Heart left ventricle (tissue), 16 donors: ENCODE measurements around the gene FSHR. TPM values are rescaled to one million over a fixed set of nuclear protein-coding genes. Genes with fewer than 3 reads are reported as not detected.

ENCODE experiments used
- ATAC-seq, 4 donors: fragments of 200-7000 bp; cut with Tn5 transposase; one replicate each; pipeline ENCODE4 v1.9.1; 2020 to 2022; ENCODE audit warnings: moderate library complexity in 4 of 4, mild to moderate bottlenecking in 3 of 4, moderate number of reproducible peaks in 1 of 4
- DNase-seq, 5 donors: peaks; one replicate each; pipeline ENCODE4 v3.0.0-alpha.2; 2020
- H3K27ac ChIP-seq, 12 donors: fragments of 200-600 bp; sonication (generic) in 4 of 12; one replicate each; pipeline versions ENCODE4 v1.5.0 to v1.8.0; 2016 to 2022; ENCODE audit warnings: mild to moderate bottlenecking in 2 of 12
- H3K27me3 ChIP-seq, 9 donors: fragments of 200-600 bp; sonication (generic) in 2 of 9; one replicate each; pipeline versions ENCODE4 v1.5.1 to v1.8.0; 2016 to 2022; ENCODE audit warnings: mild to moderate bottlenecking in 3 of 9
- H3K36me3 ChIP-seq, 9 donors: fragments of 200-600 bp; sonication (generic) in 2 of 9; one replicate each; pipeline versions ENCODE4 v1.5.0 to v1.8.0; 2018 to 2022; ENCODE audit warnings: mild to moderate bottlenecking in 2 of 9
- H3K4me1 ChIP-seq, 12 donors: fragments of 200-600 bp; sonication (generic) in 4 of 12; one replicate each; pipeline versions ENCODE4 v1.5.0 to v1.8.0; 2016 to 2022; ENCODE audit warnings: mild to moderate bottlenecking in 3 of 12
- H3K4me3 ChIP-seq, 12 donors: fragments of 200-600 bp; sonication (generic) in 4 of 12; one replicate each; pipeline versions ENCODE4 v1.5.0 to v1.8.0; 2017 to 2022; ENCODE audit warnings: mild to moderate bottlenecking in 9 of 12, moderate library complexity in 4 of 12
- H3K9me3 ChIP-seq, 12 donors: fragments of 200-600 bp; sonication (generic) in 4 of 12; one replicate each; pipeline versions ENCODE4 v1.5.0 to v1.8.0; 2016 to 2022; ENCODE audit warnings: mild to moderate bottlenecking in 1 of 12
- POLR2A ChIP-seq, 2 donors: fragments of 450-650 bp; IDR thresholded peaks; one replicate each; pipeline ENCODE4 v1.6.1; 2017; ENCODE audit warnings: antibody characterized with exemption in 2 of 2, mild to moderate bottlenecking in 2 of 2, moderate library complexity in 2 of 2
- WGBS, 4 donors: extraction: QIAGEN DNeasy Blood & Tissue Kit in 2 of 4; methylation state at CpG; one replicate each; pipeline versions ENCODE4 v1.1.5 to v1.1.7; 2013 to 2018; 5-methylcytosine and 5-hydroxymethylcytosine counted together
- intact Hi-C, 10 donors: fragments of 100-400 bp; cut with DNase I; formaldehyde crosslinking; loops; one replicate each; pipeline versions ENCODE4 v1.11.1 to v1.14.2; 2022
- polyA plus RNA-seq, 2 donors: library from polyadenylated mRNA; stranded (reverse); fragments of 200-250 nt; gene quantifications; one replicate each; pipeline ENCODE4 v1.2.3, GENCODE V29; 2013
- total RNA-seq, 9 donors: library from RNA; depleted of rRNA in 2 of 9; stranded (reverse); fragments of >200 nt in 2 of 9; fragmentation: NEBNext Ultra II Directional in 3 of 9; extraction: Animal tissue kit (Norgen Biotek cat#: 25700) in 3 of 9; gene quantifications; one replicate each; pipeline versions ENCODE4 v1.1.0 to v1.2.4, GENCODE V29; 2016 to 2023
- TF ChIP-seq, protein P1 (sequence below), 12 donors: fragments of 200-600 bp; sonication (generic) in 4 of 12; IDR thresholded peaks; one replicate each; pipeline versions ENCODE4 v1.5.0 to v1.8.0; 2018 to 2022; ENCODE audit warnings: antibody characterized with exemption in 12 of 12, mild to moderate bottlenecking in 5 of 12
- donor health status: ischemic (EF 13 %, LVEDD 7.1; RV severe dilation, severe dysfunction).
- donor health status: healthy with polysubstance abuse.
- donor health status: DM: no; HTN: yes; CAD: no.
- donor health status: DM: no; HTN: no; CAD: no.
- donor health status: ischemic (EF 25% LVEDD 6.9; RV normal size, moderate dysfunction).
- donor health status: ischemic (EF 25% LVEDD 5.7; RV mildly dilated, moderate dysfunction).
- donor health status: healthy.
- donor health status: DM: yes; HTN: yes; CAD: no.
- donor health status: ischemic (EF 35%, LVEDD 5.7; RV mildly dilated, moderate dysfunction).
- donor health status: nonischemic (EF 11% LVEDD 7.7; RV severe dilation, severe dysfunction).
- donor health status: DM: yes; HTN: yes; CAD: no.
- donor health status: PGD.
- donor health status: ischemic (EF 29% LVEDD 5.4; RV normal size, mild dysfunction).
- donor health status: nonischemic (EF 23%, LVEDD 6.1; RV moderate dilation, normal function).

FSHR gene
- total and polyA plus RNA-seq, 11 donors, result 0.19 to 0.75 (median 0.39) TPM; not detected in 5

- 48 to 63% (median 58%) methylated on average over 1 of the region's 1 CpG for WGBS, 4 donors
- intact Hi-C loops, result no loop called here
- TF ChIP-seq, protein P1, sequence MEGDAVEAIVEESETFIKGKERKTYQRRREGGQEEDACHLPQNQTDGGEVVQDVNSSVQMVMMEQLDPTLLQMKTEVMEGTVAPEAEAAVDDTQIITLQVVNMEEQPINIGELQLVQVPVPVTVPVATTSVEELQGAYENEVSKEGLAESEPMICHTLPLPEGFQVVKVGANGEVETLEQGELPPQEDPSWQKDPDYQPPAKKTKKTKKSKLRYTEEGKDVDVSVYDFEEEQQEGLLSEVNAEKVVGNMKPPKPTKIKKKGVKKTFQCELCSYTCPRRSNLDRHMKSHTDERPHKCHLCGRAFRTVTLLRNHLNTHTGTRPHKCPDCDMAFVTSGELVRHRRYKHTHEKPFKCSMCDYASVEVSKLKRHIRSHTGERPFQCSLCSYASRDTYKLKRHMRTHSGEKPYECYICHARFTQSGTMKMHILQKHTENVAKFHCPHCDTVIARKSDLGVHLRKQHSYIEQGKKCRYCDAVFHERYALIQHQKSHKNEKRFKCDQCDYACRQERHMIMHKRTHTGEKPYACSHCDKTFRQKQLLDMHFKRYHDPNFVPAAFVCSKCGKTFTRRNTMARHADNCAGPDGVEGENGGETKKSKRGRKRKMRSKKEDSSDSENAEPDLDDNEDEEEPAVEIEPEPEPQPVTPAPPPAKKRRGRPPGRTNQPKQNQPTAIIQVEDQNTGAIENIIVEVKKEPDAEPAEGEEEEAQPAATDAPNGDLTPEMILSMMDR (IDR thresholded peaks at IDR 0.05), result no peak
- TF ChIP-seq POLR2A (IDR thresholded peaks at IDR 0.05), result no peak
- Histone ChIP-seq H3K4me1 (peaks cover 0 to 6% (median 0%) of the 10 kb centered on the region in 12 donors), H3K9me3 (no peaks in the 10 kb centered on the region), H3K4me3 (no peak overlapping the region), H3K27ac (no peak overlapping the region), H3K27me3 (no peaks in the 10 kb centered on the region), H3K36me3 (no peaks in the 10 kb centered on the region)
- DNase-seq, result no peak
- ATAC-seq, result no peak
Observed at GRCh38 chr2:49042488-49042887, 111.8 kb downstream of the FSHR start.

DNA sequence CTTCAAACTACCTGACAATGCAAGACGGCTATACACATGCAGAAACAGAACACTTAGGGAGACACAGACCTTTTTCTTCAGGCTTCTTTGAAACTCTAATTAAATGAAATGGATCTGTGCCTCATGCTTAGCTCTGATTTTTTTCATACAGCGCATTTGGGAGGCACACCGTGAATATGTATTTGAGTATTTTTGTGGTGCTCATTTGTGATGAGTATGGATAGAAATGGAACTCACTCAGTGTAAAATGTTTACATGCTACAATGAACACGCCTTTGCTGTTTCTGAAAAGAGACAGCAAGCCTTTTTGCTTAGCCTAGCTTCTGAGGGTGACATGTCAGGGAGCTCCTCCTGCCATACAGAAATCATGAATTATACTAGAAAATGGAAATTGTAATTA lies 113.3 kb downstream of the FSHR start:
- TF ChIP-seq, protein P1 (IDR thresholded peaks at IDR 0.05), result no peak
- no peak for TF ChIP-seq POLR2A (IDR thresholded peaks at IDR 0.05)
- Histone ChIP-seq H3K9me3 (no peaks in the 10 kb centered on the region), H3K36me3 (no peaks in the 10 kb centered on the region), H3K4me1 (peaks cover 0 to 6% (median 0%) of the 10 kb centered on the region in 12 donors), H3K4me3 (no peak overlapping the region), H3K27me3 (no peaks in the 10 kb centered on the region), H3K27ac (no peak overlapping the region)
- ATAC-seq, result no peak
- no peak for DNase-seq
- intact Hi-C loops, result no loop called here
- 71 to 89% (median 88%) methylated on average over 4 of the region's 4 CpGs for WGBS, 4 donors

DNA sequence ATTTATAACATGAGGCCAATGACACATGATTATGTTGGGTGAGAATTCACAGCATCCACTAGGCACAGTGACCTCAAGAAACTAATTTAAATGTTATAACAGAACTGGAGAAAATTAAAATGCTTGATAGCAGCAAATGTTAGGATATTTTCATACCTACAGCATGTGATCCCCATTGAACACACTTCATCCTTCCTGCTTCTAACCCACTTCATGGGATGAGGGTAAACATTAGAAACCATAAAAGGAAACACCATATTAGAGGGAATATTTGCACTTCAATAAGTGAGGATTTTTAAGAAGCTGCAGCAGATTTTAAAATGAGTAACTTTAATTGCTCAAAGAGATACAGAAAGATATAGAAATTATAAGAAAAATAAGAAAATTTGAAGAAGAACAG lies 117.1 kb downstream of the FSHR start:
- no peak overlapping the region for H3K27ac ChIP-seq
- TF ChIP-seq, protein P1 (IDR thresholded peaks at IDR 0.05), result no peak
- TF ChIP-seq POLR2A (IDR thresholded peaks at IDR 0.05), result no peak
- H3K4me1 ChIP-seq, result no peaks in the 10 kb centered on the region
- DNase-seq (no peak), ATAC-seq (no peak)
- no peaks in the 10 kb centered on the region for H3K9me3 ChIP-seq
- H3K27me3 ChIP-seq, result no peaks in the 10 kb centered on the region
- H3K4me3 ChIP-seq, result no peak overlapping the region
- H3K36me3 ChIP-seq, result no peaks in the 10 kb centered on the region
- intact Hi-C loops, result no loop called here

- WGBS, 4 donors, result 70 to 84% (median 74%) methylated on average over 1 of the region's 1 CpG
- TF ChIP-seq, protein P1 (IDR thresholded peaks at IDR 0.05), result no peak
- no peak for TF ChIP-seq POLR2A (IDR thresholded peaks at IDR 0.05)
- Histone ChIP-seq H3K27me3 (no peaks in the 10 kb centered on the region), H3K9me3 (no peaks in the 10 kb centered on the region), H3K4me3 (no peak overlapping the region), H3K27ac (no peak overlapping the region), H3K4me1 (no peaks in the 10 kb centered on the region), H3K36me3 (no peaks in the 10 kb centered on the region)
- ATAC-seq, result no peak
- no peak for DNase-seq
- intact Hi-C loops, result no loop called here
Observed at GRCh38 chr2:49035481-49035880, 118.8 kb downstream of the FSHR start.
